GM18517 (cell line): ENCODE results near the gene SLC13A5.

Experiments used
- ATAC-seq: cut with Tn5 transposase; IDR thresholded peaks from one replicate; pipeline ENCODE4 v1.9.1; 2021; ENCODE audit warnings: mild to moderate bottlenecking, moderate library complexity; ENCODE audit not compliant: unreplicated experiment

SLC13A5 gene

GRCh38 chr17:6639586-6640535 is 73.3 kb downstream of the SLC13A5 start:
- no peak for ATAC-seq

- ATAC-seq, result no peak
Measured at GRCh38 chr17:6639014-6639585, 74.1 kb downstream of the SLC13A5 start.

- ATAC-seq, result no peak
Measured at GRCh38 chr17:6638046-6638908, 74.9 kb downstream of the SLC13A5 start.

- no peak for ATAC-seq
Measured at GRCh38 chr17:6637458-6637840, 75.7 kb downstream of the SLC13A5 start.

- no peak for ATAC-seq
Measured at GRCh38 chr17:6636616-6637457, 76.3 kb downstream of the SLC13A5 start.

GRCh38 chr17:6636105-6636504 is 77.1 kb downstream of the SLC13A5 start:
- no peak for ATAC-seq
